Measurements from ENCODE around the gene CCDC7.
"Not testable (repeated sequence)": the region's sequence is repeated elsewhere in the genome, so short reads cannot be mapped to it uniquely, and the experiment has no call there.

DNA sequence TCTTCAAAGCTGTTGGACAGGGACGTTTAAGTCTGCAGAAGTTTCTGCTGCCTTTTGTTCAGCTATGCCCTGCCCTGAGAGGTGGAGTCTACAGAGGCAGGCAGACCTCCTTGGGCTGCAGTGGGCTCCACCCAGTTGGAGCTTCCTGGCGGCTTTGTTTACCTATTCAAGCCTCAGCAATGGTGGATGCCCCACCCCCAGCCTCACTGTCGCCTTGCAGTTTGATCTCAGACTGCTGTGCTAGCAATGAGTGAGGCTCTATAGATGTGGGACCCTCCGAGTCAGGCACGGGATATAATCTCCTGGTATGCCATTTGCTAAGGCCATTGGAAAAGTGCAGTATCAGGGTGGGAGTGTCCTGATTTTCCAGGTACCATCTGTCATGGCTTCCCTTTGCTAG lies 152.1 kb downstream of the CCDC7 start:
- TF ChIP-seq CTCF (IDR thresholded peaks at IDR 0.05); POLR2A (IDR thresholded peaks at IDR 0.05; ENCODE audit: low read depth); POLR2AphosphoS5 (IDR thresholded peaks at IDR 0.05): not testable (repeated sequence)

Data from esophagus muscularis mucosa (tissue), 3 donors.